Measurements from ENCODE around the gene HELZ2. TPM values are rescaled to one million over a fixed set of nuclear protein-coding genes. Genes with fewer than 3 reads are reported as not detected.

Gene HELZ2
- total RNA-seq, 1 experiment from 2014 or later, result 27.5 TPM

DNA sequence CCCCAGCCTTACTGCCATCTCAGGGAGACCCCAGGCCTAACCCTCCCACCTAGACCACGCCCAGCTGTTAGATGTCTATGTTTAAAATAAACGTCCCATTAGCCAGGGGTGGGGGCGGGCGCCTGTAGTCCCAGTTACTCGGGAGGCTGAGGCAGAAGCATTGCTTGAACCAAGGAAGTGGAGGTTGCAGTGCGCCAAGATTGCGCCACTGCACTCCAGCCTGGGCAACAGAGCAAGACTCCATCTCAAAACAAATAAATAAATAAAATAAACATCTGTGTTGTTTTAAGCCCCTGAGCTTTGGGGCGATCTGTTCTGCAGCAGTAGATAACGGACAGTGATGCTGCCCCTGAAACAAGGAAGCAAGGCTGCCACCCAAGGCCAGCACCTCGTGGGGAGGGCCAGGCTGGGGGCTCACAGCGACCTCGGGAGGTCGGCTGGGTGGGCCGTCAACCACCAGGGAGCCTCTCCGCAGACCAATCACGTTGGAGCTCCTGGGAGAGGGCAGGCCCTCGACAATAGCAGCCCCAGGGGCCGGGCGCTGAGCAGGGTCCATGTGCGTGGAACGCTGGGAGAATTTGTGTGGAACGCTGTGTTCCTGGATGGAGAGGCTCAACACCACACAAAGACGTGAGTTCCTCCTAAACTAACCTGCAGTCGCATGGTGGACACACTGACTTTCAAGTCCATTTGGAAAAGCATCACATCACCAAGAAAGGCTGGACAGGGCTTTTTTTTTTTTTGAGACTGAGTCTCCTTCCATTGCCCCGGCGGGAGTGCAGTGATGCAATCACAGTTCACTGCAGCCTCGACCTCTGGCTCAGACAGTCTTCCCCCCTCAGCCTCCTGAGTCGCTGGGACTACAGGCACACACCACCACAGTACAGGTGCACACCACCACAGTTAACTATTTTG lies 1.0 kb upstream of the HELZ2 start (continued):
- TF ChIP-seq GABPB1 (CRISPR knock-in tag; IDR thresholded peaks at IDR 0.05), result peak; percentile 91
- TF ChIP-seq, protein P1, sequence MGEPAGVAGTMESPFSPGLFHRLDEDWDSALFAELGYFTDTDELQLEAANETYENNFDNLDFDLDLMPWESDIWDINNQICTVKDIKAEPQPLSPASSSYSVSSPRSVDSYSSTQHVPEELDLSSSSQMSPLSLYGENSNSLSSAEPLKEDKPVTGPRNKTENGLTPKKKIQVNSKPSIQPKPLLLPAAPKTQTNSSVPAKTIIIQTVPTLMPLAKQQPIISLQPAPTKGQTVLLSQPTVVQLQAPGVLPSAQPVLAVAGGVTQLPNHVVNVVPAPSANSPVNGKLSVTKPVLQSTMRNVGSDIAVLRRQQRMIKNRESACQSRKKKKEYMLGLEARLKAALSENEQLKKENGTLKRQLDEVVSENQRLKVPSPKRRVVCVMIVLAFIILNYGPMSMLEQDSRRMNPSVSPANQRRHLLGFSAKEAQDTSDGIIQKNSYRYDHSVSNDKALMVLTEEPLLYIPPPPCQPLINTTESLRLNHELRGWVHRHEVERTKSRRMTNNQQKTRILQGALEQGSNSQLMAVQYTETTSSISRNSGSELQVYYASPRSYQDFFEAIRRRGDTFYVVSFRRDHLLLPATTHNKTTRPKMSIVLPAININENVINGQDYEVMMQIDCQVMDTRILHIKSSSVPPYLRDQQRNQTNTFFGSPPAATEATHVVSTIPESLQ (CRISPR knock-in tag; IDR thresholded peaks at IDR 0.05), result no peak

DNA sequence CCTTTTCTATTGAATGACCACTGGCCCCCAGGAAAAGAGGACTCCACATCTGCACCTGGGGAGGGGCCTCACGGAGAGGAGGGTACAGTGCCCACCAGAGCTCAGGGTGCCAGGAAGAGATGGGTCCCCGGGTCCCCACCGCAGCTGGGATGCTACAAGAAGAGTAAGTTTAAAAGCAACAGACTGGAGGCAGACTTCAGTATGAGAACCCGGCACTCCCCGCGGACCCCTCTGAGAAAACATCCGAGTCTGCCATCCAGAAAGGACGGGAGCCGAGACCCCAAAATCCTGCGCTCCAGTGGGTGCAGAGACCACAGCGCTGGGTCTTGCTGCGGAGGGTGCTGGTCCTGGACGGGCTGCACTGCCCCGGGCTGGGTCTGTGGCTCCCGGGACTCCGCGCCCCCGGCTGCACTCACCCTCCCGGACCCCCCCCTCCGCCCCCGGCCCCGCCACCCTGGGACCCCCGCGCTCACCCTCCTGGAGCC lies 350 bp downstream of the HELZ2 start:
- DNase-seq (ENCODE audit: low spot score), result no peak
- peak; percentile 8 for ATAC-seq
- H3K4me1 Mint-ChIP-seq, result no peaks in the 10 kb centered on the region
- no peaks in the 10 kb centered on the region for H3K36me3 Mint-ChIP-seq
- peak overlapping the region; percentile 72; the same call in 1 of the 2 replicates for H3K27ac Mint-ChIP-seq
- POLR2A ChIA-PET, result interaction anchor here (1.4 kb wide), 1 partner anchor 17 kb away, joined by 3 read pairs; no protein-coding TSS in a partner anchor
- no peaks in the 10 kb centered on the region for H3K9me3 Mint-ChIP-seq
- H3K4me3 Mint-ChIP-seq, result peak overlapping the region; percentile 78
- no peaks in the 10 kb centered on the region for H3K27me3 Mint-ChIP-seq (ENCODE audit: low read depth)
- CTCF ChIA-PET, result interaction anchor here (0.6 to 4.2 kb wide), 11 partner anchors 9 to 406 kb away, joined by 3 to 52 read pairs (median 4); partner anchors contain the start of gene PTK6
- TF ChIP-seq, protein P2, sequence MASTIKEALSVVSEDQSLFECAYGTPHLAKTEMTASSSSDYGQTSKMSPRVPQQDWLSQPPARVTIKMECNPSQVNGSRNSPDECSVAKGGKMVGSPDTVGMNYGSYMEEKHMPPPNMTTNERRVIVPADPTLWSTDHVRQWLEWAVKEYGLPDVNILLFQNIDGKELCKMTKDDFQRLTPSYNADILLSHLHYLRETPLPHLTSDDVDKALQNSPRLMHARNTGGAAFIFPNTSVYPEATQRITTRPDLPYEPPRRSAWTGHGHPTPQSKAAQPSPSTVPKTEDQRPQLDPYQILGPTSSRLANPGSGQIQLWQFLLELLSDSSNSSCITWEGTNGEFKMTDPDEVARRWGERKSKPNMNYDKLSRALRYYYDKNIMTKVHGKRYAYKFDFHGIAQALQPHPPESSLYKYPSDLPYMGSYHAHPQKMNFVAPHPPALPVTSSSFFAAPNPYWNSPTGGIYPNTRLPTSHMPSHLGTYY (CRISPR knock-in tag; IDR thresholded peaks at IDR 0.05), result no peak
- TF ChIP-seq, protein P3, sequence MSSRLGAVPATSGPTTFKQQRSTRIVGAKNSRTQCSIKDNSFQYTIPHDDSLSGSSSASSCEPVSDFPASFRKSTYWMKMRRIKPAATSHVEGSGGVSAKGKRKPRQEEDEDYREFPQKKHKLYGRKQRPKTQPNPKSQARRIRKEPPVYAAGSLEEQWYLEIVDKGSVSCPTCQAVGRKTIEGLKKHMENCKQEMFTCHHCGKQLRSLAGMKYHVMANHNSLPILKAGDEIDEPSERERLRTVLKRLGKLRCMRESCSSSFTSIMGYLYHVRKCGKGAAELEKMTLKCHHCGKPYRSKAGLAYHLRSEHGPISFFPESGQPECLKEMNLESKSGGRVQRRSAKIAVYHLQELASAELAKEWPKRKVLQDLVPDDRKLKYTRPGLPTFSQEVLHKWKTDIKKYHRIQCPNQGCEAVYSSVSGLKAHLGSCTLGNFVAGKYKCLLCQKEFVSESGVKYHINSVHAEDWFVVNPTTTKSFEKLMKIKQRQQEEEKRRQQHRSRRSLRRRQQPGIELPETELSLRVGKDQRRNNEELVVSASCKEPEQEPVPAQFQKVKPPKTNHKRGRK (CRISPR knock-in tag; IDR thresholded peaks at IDR 0.05; ENCODE audit: borderline replicate concordance), result no peak
- TF ChIP-seq TCF7 (CRISPR knock-in tag; IDR thresholded peaks at IDR 0.05; ENCODE audit: low read depth) (no peak), EMX1 (CRISPR knock-in tag; IDR thresholded peaks at IDR 0.05) (no peak), TEAD4 (CRISPR knock-in tag; IDR thresholded peaks at IDR 0.05) (no peak), IRF2 (CRISPR knock-in tag; IDR thresholded peaks at IDR 0.05; ENCODE audit: borderline replicate concordance, low read depth) (no peak)
- TF ChIP-seq, protein P4, sequence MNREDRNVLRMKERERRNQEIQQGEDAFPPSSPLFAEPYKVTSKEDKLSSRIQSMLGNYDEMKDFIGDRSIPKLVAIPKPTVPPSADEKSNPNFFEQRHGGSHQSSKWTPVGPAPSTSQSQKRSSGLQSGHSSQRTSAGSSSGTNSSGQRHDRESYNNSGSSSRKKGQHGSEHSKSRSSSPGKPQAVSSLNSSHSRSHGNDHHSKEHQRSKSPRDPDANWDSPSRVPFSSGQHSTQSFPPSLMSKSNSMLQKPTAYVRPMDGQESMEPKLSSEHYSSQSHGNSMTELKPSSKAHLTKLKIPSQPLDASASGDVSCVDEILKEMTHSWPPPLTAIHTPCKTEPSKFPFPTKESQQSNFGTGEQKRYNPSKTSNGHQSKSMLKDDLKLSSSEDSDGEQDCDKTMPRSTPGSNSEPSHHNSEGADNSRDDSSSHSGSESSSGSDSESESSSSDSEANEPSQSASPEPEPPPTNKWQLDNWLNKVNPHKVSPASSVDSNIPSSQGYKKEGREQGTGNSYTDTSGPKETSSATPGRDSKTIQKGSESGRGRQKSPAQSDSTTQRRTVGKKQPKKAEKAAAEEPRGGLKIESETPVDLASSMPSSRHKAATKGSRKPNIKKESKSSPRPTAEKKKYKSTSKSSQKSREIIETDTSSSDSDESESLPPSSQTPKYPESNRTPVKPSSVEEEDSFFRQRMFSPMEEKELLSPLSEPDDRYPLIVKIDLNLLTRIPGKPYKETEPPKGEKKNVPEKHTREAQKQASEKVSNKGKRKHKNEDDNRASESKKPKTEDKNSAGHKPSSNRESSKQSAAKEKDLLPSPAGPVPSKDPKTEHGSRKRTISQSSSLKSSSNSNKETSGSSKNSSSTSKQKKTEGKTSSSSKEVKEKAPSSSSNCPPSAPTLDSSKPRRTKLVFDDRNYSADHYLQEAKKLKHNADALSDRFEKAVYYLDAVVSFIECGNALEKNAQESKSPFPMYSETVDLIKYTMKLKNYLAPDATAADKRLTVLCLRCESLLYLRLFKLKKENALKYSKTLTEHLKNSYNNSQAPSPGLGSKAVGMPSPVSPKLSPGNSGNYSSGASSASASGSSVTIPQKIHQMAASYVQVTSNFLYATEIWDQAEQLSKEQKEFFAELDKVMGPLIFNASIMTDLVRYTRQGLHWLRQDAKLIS (CRISPR knock-in tag; IDR thresholded peaks at IDR 0.05; ENCODE audit: borderline replicate concordance), result no peak
- TF ChIP-seq, protein P5, sequence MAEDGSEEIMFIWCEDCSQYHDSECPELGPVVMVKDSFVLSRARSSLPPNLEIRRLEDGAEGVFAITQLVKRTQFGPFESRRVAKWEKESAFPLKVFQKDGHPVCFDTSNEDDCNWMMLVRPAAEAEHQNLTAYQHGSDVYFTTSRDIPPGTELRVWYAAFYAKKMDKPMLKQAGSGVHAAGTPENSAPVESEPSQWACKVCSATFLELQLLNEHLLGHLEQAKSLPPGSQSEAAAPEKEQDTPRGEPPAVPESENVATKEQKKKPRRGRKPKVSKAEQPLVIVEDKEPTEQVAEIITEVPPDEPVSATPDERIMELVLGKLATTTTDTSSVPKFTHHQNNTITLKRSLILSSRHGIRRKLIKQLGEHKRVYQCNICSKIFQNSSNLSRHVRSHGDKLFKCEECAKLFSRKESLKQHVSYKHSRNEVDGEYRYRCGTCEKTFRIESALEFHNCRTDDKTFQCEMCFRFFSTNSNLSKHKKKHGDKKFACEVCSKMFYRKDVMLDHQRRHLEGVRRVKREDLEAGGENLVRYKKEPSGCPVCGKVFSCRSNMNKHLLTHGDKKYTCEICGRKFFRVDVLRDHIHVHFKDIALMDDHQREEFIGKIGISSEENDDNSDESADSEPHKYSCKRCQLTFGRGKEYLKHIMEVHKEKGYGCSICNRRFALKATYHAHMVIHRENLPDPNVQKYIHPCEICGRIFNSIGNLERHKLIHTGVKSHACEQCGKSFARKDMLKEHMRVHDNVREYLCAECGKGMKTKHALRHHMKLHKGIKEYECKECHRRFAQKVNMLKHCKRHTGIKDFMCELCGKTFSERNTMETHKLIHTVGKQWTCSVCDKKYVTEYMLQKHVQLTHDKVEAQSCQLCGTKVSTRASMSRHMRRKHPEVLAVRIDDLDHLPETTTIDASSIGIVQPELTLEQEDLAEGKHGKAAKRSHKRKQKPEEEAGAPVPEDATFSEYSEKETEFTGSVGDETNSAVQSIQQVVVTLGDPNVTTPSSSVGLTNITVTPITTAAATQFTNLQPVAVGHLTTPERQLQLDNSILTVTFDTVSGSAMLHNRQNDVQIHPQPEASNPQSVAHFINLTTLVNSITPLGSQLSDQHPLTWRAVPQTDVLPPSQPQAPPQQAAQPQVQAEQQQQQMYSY (CRISPR knock-in tag; IDR thresholded peaks at IDR 0.05), result no peak
- TF ChIP-seq, protein P6, sequence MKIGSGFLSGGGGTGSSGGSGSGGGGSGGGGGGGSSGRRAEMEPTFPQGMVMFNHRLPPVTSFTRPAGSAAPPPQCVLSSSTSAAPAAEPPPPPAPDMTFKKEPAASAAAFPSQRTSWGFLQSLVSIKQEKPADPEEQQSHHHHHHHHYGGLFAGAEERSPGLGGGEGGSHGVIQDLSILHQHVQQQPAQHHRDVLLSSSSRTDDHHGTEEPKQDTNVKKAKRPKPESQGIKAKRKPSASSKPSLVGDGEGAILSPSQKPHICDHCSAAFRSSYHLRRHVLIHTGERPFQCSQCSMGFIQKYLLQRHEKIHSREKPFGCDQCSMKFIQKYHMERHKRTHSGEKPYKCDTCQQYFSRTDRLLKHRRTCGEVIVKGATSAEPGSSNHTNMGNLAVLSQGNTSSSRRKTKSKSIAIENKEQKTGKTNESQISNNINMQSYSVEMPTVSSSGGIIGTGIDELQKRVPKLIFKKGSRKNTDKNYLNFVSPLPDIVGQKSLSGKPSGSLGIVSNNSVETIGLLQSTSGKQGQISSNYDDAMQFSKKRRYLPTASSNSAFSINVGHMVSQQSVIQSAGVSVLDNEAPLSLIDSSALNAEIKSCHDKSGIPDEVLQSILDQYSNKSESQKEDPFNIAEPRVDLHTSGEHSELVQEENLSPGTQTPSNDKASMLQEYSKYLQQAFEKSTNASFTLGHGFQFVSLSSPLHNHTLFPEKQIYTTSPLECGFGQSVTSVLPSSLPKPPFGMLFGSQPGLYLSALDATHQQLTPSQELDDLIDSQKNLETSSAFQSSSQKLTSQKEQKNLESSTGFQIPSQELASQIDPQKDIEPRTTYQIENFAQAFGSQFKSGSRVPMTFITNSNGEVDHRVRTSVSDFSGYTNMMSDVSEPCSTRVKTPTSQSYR (CRISPR knock-in tag; IDR thresholded peaks at IDR 0.05), result no peak
- TF ChIP-seq, protein P7, sequence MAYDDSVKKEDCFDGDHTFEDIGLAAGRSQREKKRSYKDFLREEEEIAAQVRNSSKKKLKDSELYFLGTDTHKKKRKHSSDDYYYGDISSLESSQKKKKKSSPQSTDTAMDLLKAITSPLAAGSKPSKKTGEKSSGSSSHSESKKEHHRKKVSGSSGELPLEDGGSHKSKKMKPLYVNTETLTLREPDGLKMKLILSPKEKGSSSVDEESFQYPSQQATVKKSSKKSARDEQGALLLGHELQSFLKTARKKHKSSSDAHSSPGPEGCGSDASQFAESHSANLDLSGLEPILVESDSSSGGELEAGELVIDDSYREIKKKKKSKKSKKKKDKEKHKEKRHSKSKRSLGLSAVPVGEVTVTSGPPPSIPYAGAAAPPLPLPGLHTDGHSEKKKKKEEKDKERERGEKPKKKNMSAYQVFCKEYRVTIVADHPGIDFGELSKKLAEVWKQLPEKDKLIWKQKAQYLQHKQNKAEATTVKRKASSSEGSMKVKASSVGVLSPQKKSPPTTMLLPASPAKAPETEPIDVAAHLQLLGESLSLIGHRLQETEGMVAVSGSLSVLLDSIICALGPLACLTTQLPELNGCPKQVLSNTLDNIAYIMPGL (CRISPR knock-in tag; IDR thresholded peaks at IDR 0.05), result no peak
- TF ChIP-seq, protein P8, sequence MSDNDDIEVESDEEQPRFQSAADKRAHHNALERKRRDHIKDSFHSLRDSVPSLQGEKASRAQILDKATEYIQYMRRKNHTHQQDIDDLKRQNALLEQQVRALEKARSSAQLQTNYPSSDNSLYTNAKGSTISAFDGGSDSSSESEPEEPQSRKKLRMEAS (CRISPR knock-in tag; IDR thresholded peaks at IDR 0.05), result no peak
